ENCODE data around the gene KCNJ6.

DNA sequence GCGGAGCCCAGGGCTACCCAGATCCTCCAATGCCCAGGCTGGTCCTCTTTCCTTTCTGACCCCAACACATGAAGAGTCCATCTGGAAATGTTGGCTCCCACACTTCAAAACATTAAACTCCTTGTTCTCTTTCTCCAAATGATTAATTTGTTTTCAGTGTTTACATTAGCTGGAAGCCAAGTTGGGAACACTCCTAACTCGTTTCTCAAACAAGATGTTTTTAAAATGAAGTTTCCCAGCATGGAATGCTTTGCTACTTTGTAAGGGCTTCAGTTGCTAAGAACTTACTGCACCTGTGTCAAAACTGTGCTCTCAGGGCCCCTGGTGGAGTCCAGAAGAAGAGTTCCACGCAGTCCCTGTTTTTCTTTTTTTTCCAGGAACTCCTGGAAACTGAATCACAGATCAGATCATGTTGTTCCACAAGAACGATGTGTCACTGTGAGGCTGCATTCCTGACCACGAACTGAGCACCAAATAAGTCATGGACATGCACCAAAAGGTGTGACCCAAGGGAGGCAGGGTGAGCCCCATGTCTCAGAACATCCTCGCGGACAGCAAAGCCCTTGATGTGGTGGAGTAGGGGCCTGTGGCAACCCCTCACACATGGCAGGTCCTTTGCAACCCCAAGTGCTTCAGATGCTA lies 257.3 kb downstream of the KCNJ6 start:
- TF ChIP-seq TAF1 (IDR thresholded peaks at IDR 0.05; ENCODE audit: low read depth, low read length) (no peak), EZH2 (IDR thresholded peaks at IDR 0.05; ENCODE audit: low read depth, low read length, severe bottlenecking) (no peak), ASH2L (IDR thresholded peaks at IDR 0.05; ENCODE audit: low read length) (no peak), SIX5 (IDR thresholded peaks at IDR 0.05; ENCODE audit: low read depth, low read length) (no peak), PHF8 (conservative IDR thresholded peaks at IDR 0.05; ENCODE audit: low read depth, low read length) (no peak), SUZ12 (IDR thresholded peaks at IDR 0.05; ENCODE audit: low read length) (no peak)
